Activated CD4-positive, alpha-beta T cell treated with anti-CD3 and anti-CD28 coated beads, Interleukin-2, Interleukin-4, amounts not matched to agents 100 ng/mL and 50 ng/mL, durations not matched to agents 16 hours and 8 hours (primary cell): ENCODE measurements around the gene LRP4.

Experiments
- DNase-seq: peaks from one replicate; pipeline ENCODE4 v3.0.0-alpha.2; 2020; ENCODE audit warnings: low spot score

LRP4 gene

DNA sequence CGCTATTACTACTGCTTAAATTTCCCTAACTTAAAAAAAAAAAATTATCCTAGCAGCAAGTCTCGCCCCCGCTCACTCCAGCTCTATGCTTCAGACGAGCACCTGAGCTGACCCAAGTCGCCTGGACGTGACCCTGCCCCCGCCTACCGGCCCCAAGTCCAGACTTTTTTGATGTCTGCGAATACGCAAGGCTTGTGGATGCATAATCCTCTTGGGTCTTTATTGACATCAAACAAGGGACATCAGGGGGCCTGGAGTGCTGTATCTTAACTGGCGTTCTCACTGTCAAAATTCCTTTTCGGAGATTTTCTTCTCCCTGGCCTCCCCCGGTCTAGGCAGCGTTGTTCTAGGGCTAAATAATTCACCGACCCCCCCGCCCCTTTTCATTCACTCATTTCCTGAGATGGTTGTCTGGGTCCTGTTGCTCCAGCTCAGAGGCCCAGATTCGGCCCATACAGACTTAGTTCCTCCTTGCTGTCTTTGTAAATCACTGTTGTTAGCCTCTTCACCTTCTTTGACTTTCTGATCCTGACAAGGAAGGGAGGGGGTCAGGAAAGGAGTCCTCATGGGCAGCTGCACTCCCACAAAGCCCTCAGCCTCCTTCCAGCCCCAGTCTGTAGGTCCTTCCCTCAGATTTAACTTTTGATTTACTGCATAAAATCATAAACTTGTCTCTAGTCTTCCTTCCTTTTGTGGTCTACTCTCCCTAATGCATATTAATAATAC, 601 bp upstream of the LRP4 start:
- no peak for DNase-seq

GRCh38 chr11:46917762-46918082, 628 bp downstream of the LRP4 start:
- no peak for DNase-seq

GRCh38 chr11:46917109-46917761, 1.1 kb downstream of the LRP4 start:
- DNase-seq: no peak

GRCh38 chr11:46916286-46917108, 1.9 kb downstream of the LRP4 start:
- DNase-seq: no peak

- DNase-seq: no peak
These were observed 3.4 kb downstream of the LRP4 start for GRCh38 chr11:46914910-46915309.

GRCh38 chr11:46914363-46914762, 4.0 kb downstream of the LRP4 start:
- DNase-seq: no peak

GRCh38 chr11:46913484-46913883, 4.9 kb downstream of the LRP4 start:
- no peak for DNase-seq

DNA sequence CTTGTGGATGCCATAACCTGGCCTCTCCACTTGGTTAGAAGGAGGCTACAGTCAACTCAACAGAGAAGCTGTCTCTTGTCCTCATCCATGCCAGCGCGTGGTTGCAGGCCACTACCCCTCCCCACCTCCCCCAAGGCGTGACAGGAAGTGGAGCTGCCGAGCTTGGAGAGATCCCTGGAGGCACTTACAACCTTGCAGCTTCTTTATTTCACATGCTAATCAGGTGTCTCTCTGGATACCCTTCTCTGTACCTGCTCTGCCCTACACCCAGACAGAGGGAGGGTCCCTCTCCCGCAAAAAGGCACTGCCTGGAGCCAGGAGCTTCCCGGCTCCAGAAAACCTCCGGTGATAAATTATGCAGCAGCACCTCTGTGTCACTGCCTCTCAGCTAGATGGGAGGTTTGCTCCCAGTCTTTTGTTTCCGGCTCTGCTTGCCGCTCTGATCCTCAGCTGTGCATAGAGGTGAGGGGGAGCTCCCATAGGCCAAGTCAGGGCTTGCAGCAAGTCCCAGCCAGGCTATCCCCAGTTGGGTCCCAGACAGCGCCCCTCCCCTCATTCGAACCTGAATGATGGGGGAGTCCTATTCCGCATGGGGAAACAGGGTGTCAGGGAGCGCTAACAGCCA, 5.7 kb downstream of the LRP4 start:
- DNase-seq: no peak

DNA sequence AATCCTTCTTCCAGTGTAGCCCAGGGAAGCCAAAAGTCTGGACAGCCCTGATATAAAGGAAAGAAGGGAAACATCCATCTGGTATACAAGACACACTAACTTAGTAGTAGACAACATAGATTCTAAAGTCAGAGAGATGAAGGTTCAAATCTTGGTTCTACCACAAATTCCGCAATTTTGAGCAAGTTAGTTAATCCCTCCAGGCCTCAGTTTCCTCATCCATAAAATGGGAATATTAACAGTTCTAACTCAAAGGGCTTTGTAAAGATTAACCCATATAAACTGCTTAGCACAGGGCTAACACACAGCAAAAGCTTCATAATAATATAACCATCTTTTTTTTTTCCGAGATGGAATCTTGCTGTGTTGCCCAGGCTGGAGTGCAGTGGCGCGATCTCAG, 10.7 kb downstream of the LRP4 start:
- DNase-seq: no peak

GRCh38 chr11:46906609-46907041, 11.7 kb downstream of the LRP4 start:
- DNase-seq: no peak

DNA sequence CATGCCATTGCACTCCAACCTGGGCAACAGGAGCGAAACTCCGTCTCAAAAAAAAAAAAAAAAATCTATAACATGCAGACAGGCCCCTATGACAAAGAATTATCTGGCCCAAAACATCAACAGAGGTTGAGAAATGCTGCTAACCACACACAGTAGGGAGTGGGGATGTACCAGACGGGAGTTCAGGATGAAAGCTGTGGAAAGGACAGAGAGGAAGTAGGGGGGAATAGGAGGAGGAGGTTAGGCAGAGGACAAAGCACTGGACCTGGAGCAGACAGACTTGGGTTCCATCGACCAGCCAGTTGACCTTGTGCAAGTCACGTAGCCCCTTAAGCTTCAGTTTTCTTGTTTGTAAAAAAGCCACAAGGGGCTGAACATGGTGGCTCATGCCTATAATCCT, 12.5 kb downstream of the LRP4 start:
- DNase-seq: no peak

DNA sequence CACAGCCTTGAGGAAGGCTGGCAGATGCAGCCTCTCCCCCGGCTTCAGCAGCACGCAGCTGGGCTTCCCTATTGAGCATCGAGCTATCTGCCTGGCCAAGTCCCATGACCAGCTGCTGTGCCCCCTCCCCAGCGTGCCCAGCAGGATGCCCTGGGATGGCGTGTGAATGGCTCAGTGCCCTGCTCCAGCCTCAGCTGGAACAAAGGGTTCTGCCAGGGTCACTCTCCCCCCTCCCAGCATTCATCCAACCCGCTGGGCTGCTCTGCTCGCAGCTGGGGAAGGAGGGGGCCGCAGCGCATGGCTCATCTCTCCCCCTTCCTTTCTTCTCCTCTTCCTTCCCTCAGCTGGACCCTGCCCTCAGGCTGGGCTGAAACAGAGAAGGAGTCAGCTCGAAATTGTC, 14.5 kb downstream of the LRP4 start:
- DNase-seq: no peak

- DNase-seq: no peak
These were observed 15.7 kb downstream of the LRP4 start for GRCh38 chr11:46902694-46903093.

DNA sequence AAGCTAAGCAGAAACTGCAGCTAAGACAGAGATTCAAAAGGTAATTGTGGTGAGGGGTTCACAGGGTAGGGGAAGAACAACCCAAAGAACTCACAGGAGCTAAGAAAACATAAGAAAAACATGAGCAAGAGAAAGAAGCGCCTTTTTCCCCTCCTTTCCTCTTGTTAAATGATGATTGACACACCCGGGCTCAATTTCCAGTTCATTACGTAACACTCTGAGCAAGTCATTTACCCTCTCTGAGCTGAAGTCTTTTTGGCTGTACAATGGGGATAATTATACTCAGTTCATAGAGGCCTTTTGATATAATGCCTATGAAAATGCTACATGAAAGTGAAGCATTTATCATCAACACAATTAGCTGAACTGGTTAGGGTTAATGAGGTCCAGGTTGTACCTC, 17.2 kb downstream of the LRP4 start:
- DNase-seq: no peak

DNA sequence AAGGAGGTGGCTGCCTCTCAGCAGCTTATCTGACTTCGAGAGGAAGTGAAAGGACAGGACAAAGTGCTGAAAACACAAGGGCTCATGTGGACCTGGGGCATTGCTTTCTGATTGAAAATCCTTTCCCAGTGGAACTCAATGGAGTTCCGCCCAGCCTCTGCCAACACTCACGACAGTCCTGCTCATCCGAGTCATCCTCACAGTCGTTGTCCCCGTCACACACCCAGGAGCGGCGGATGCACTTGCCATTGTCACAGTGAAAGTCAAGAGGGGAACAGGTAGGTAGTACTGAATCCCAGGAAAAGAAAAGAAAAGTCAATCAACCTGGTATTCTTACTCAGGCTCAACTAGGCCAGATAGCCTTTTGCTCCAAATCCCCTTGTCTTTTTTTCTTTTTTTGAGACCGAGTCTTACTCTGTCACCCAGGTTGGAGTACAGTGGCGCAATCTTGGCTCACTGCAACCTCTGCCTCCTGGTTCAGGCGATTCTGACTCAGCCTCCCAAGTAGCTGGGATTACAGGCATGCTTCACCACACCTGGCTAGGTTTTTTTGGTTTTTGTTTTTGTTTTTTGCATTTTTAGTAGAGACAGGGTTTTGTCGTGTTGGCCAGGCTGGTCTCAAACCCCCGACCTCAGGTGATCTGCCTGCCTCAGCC, 18.1 kb downstream of the LRP4 start:
- no peak for DNase-seq

DNA sequence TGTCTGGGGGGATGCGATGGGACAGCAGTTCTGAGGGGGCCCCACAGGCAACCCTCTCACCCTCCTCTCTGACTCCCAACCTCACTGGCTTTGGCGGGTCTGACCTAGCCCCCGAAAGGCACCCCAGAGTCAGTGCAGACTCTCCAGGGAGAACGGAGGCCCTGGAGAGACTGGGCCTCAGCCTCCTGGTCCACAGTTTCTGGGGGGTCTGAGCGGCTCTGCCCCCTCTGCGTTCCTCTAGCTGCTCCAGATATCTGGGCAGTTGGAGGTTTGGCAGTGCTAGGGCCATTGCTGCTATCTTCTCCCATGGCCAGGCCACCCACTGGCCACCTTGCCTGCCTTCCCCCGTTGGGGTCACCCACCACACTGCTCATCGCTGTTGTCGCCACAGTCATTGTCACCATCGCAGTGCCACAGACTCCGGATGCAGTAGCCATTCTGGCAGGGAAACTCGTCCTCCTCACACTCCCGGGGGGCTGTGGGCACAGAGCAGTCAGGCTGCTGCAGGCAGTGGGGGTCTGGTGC, 18.8 kb downstream of the LRP4 start:
- DNase-seq: no peak

DNA sequence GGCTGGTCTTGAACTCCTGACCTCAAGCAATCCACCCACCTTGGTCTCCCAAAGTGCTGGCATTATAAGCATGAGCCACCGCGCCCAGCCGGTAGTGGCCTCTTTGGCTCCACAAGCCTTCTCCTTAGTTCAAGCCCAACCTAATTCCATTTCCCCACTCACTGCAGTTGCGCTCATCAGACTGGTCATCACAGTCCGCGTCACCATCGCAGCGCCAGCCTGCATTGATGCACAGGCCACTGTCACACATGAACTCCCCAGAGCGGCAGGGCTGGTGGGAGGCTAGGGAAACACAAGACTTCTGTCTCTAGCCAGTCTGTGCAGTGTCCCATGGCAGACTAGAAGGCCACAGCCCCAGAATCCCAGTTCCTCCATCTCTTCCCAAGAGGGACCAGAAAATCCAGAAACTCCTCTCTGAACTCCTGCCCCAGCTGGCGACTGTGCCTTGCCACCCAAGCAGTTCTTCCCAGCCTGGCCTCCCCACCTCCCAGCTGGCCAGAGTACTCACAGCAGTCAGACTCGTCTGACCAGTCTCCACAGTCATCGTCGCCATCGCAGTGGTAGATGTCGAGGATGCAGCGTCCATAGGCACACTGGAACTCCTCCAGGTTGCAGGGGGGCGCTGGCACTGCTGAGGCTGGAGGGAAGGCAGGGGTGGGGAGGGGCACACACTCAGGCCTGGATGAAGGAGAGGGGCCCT, 19.8 kb downstream of the LRP4 start:
- DNase-seq: no peak

DNA sequence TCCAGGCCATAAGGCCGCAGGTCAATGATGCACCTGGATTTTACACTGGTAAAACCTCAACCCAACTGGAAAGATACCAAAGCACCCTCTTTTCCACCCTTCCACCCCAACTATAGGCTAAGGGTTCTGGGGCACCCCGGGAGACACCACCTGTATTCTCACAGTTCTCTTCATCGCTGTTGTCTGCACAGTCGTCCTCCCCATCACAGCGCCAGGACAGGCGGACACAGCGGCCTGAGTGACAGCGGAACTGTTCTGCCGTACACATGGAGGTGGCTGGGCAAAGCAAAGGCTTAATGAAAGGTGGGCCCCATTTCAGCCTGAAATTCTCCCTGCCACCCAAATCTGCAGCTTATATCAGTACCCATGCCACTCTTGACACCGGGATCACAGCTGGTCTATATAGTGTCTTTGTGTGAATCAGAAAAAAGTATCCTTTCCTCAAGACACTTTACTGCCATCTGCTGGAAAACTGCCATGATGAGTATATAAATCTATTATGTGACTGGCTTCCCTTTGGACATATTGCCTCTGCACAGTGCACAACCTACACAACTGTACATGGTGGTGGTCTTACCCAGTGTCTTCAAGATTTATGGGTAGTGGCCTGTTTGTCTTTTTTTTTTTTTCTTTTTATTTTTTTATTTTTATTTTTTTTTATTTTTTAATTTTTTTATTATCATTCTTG, 21.5 kb downstream of the LRP4 start:
- peak; percentile 49 for DNase-seq

- DNase-seq: no peak
These were observed 22.5 kb downstream of the LRP4 start for GRCh38 chr11:46895821-46896220.

- no peak for DNase-seq
These were observed 23.4 kb downstream of the LRP4 start for GRCh38 chr11:46894961-46895360.

- DNase-seq: no peak
These were observed 23.8 kb downstream of the LRP4 start for GRCh38 chr11:46894506-46894905.
